Inflammatory macrophage treated with lipopolysaccharide for 1 hour (primary cell): Measurements from ENCODE around the gene MAP3K8.
A peak's percentile ranks its signal among the peaks of the same experiment; 100 is the strongest.

Experiments used
- DNase-seq, 2 donors: peaks; one replicate each; pipeline ENCODE4 v3.0.0-alpha.2; 2020 to 2022

Gene MAP3K8

DNA sequence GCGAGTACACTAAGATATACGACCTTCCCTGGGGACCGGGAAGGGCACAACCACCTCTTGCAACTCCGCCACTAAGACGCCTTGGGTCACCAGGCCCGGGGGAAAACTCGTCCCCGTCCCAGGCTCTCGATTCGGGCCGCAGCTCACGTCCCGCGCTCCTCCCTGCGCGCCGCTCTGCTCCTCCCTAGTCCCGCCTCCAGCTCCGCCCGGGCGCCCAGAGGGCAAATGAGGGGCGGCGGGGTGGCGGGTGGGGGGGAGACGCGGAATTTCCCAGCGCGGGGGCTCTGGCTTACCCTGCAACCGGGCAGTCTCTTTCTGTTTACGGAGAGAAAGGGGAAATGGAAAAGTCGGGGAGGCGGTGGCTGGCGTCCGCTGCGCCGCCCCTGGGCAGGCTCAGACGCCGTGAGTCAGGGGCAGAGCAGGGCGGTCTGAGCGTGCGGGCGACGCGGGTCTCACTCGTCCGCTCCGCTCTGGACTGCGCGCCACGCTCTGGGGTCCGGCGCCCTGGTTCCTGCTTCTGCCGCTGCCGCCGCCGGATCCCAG is at the start of gene MAP3K8:
TSS of gene MAP3K8 (plus strand) at position 455 of the 543 bp plus-strand sequence. CDS start 4,755 bp downstream, outside the sequence.
- DNase-seq: peak; percentile 97 to 99

- DNase-seq: peak; percentile 24
Measured at GRCh38 chr10:30384701-30385201, 49.2 kb upstream of the MAP3K8 start.

DNA sequence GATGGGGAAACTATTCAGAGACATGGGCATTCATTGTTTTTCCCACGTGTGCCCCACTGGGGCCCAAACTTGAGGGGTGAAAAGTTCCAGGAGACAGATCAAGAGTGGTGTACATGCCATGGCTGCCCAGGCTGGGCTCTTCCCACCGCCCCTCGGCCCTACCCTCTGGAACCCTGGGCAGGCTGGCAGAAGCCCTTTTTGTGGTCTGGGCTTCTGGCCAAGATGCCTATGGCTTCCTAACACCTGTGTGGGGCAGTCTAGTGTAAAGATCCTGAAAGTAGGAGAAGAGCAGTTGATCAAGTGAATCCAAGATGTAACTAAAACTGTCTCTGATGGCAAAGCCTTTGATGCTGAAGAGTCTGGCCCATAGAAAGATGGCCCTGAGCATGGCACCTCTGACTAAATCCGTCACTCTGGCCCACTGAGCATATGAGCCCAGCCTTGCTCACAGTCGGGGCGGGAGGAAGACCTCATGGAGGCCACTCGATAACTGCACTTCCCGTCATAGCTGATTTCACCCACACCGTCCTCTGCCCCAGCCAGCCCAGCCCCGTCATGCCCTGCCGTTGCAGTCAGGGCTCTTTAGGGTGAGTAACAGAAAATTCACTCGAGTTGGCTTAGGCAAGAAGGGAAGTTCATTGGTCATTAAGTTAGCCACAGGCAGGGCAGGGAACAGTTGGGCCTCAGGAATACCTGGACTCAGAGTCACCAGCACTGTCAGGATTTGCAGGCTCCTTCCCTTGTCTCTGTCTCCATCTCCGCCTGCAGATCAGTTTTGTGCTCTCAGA is 47.0 kb upstream of the MAP3K8 start:
- peak; percentile 58 to 85 for DNase-seq

- DNase-seq: no peak
Measured at GRCh38 chr10:30387646-30388243, 46.2 kb upstream of the MAP3K8 start.

GRCh38 chr10:30389543-30389942 is 44.4 kb upstream of the MAP3K8 start:
- no peak for DNase-seq

DNA sequence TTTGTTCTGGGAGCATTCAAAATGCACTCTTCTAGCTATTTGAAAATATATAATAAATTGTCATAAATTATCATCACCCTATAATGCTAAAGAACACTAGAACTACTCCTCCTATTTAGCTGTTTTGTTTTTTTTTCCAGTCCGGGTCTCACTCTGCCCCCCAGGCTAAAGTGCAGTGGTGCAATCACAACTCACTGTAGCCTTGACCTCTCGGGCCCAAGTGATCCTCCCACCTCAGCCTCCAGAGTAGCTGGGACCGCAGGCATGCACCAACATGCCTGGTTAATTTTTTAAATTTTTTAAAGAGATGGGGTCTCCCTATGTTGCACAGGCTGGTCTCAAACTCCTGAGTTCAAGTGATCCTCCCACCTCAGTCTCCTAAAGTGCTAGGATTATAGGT is 43.8 kb upstream of the MAP3K8 start:
- no peak for DNase-seq

DNA sequence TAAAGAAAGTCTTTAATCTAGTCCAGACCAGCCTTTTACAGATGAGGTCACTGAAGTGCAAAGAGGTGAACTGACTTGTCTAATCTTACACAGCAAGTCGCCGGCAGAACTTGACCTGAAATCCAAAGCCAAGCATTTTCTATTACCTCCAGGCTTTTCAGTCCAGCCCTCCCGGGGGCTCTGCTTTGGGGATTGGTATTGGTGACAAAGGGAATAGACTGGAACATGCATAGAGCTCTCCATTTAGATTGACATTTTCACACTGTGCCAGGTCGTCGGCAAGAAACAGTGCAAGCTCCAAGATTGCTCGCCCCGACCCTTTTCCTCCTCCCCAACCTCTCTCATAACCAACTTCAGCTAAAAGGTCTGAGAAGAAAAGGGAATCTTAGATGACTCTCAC is 42.7 kb upstream of the MAP3K8 start:
- DNase-seq: no peak

- DNase-seq: peak; percentile 45 to 92
Measured at GRCh38 chr10:30392564-30392990, 41.4 kb upstream of the MAP3K8 start.

DNA sequence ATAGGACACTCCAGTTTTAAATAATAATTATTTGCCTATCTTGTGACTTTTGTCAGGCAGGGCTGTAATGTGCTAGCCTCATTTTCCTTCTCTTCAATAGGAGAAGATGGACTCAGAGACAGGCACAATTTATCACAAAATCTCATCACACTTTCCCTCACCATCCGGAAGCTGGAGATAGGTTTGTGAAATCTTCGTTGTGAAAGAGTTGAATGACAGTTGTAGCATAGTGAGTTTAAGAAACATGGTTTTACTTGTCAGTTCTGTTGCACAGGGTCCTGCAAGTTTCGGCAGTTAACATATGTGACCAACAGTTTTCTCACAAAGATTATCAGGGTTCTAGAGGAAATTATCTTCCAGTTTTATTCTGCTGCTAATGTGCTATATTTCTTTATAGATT is 37.7 kb upstream of the MAP3K8 start:
- peak; percentile 78 to 83 for DNase-seq

- DNase-seq: peak; percentile 44 to 71
Measured at GRCh38 chr10:30396698-30397097, 37.3 kb upstream of the MAP3K8 start.

GRCh38 chr10:30398193-30398592 is 35.8 kb upstream of the MAP3K8 start:
- no peak for DNase-seq

GRCh38 chr10:30398788-30399187 is 35.2 kb upstream of the MAP3K8 start:
- no peak for DNase-seq

- DNase-seq: no peak
Measured at GRCh38 chr10:30403494-30403893, 30.5 kb upstream of the MAP3K8 start.

DNA sequence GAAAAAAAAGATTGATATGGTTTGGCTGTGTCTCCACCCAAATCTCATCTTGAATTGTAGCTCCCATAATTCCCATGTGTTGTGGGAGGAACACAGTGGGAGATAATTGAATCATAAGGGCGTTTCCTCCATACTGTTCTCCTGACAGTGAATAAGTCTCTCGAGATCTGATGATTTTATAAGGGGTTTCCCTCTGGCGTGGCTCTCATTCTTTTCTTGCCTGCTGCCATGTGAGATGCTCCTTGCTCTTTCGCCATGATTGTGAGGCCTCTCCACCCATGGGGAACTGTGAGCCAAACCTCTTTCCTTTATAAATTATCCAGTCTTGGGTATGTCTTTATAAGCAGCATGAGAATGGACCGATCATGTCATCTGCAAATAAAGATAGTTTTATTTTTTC is 29.4 kb upstream of the MAP3K8 start:
- peak; percentile 20 to 57 for DNase-seq

GRCh38 chr10:30411263-30411662 is 22.7 kb upstream of the MAP3K8 start:
- DNase-seq: no peak

GRCh38 chr10:30412901-30413300 is 21.1 kb upstream of the MAP3K8 start:
- peak; percentile 84 to 91 for DNase-seq

DNA sequence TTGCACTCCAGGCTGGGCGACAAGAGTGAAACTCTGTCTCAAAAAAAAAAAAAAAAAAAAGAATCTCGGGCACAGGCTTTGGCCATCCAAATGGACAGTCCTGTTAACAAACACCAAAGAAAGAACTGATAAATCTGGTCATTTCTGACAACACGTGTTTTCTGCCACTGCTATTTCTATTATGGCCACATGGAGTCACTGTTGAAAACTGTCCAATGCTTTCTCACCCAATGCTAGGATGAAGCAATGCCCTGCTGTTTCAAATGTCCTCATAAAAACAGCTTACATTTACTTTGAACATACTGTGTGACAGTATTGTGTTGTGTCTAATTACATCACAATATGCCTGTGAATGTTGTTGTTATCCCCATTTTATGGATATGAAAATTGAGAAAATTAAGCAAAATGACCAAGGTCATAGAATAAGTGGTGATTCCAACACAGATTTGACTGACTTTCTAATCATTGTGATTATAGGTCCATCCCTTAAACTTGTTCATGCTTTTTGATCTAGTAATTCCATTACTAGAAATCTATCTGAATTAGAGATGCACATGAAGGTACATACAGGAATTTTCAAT is 19.9 kb upstream of the MAP3K8 start:
- DNase-seq: peak; percentile 86 to 90

- no peak for DNase-seq
Measured at GRCh38 chr10:30415593-30415992, 18.4 kb upstream of the MAP3K8 start.

DNA sequence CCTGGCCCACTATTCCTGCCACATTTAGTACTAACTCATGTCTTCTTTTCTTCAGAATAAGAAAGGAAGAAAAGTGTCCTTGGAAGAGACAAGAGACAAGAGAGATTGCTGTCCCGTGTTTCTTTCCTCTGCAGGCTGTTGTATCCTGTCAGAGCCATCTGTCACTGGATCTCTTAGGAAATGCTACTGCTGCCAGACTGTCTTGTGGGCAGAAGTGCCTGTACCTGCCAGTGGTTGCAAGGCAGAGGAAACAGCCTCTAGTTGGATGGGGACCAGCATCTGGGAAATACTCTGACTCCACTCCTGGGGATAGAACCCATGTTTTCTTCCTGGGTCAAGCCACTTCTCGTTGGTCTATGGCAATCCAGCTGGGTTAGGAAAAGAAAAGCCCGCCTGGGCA is 16.7 kb upstream of the MAP3K8 start:
- no peak for DNase-seq

DNA sequence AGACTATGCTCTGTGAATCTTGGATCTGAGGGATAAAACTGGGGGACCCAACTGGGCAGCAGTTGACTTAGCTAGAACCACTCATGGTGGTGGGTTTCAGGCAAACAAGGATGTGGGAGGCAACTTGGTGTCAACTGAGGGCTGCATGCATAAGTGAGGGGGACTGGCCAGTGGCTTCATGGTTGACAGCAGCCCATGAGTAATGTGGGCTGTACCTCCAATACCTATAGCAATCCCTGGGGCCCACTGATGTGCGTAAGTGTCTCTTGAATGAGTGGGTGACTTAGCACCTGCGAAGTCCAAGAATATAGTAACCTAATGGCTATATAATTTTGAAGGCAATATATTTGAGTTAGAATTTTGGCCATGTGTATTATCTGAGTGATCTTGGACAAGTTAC is 13.7 kb upstream of the MAP3K8 start:
- no peak for DNase-seq

- DNase-seq: peak in 1 of 2 donors; percentile 51
Measured at GRCh38 chr10:30420766-30421165, 13.2 kb upstream of the MAP3K8 start.

DNA sequence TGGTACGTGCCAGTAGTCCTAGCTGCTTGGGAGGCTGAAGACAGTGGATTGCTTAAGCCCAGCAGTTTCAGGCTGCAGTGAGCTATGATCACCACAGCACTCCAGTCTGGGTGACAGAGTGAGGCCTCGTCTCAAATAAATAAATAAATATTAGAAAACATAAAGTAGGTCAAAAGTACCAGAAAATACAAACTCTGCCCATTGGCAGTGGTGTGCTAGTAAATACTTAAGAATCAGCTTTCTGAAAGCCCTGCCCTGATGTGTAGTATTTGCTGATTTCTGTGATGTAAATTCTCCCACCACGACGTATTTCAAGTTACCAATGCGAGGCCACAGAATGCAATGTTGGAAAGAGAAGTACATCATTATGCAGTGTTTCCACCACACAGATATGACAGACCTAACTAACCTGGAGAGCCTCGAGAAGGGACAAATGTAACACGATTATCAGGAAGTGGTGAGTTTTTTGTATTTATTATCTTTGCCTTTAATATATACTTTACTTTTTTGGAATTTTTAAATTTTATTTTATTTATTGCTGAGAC is 11.8 kb upstream of the MAP3K8 start:
- DNase-seq: peak in 1 of 2 donors; percentile 4

GRCh38 chr10:30422981-30423654 is 10.9 kb upstream of the MAP3K8 start:
- peak; percentile 54 to 55 for DNase-seq
